ENCODE results near the gene UBR7. TPM values are rescaled to one million over a fixed set of nuclear protein-coding genes. Genes with fewer than 3 reads are reported as not detected.
A peak's percentile ranks its signal among the peaks of the same experiment; 100 is the strongest.

The UBR7 gene
- total RNA-seq, 1 experiment from 2014 or later: 19.9 TPM

DNA sequence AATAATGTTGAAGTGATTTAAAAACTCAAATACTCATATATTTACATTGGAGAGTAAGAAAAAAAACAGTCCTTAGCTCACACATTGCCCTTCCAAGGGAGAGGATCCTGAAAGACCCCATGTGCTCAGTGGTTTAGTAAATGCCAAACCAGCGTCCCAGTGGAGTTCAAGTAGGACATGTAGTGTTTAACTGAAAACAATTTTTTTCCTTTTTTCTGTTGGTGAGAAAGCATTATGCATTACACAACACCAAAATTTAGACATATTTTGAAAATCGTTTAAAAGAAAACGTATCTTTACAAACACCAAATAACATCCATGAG lies 33.6 kb downstream of the UBR7 start:
- H3K27ac ChIP-seq (ENCODE audit: low read length): peak overlapping the region; percentile 70
- in situ Hi-C loops (cut with HindIII; ENCODE audit: low pct_unique_long_range_greater_than_20kb, low sequenced_read_pairs) (no loop called here), intact Hi-C loops (cut with micrococcal nuclease; ENCODE audit: unreplicated experiment) (no loop called here)
- DNase-seq (ENCODE audit: low read depth, low spot score): no peak
- no peak overlapping the region for H3K4me3 ChIP-seq (ENCODE audit: low read depth in 2 of 2, low read length in 2 of 2)
- H3K9me3 ChIP-seq (ENCODE audit: control insufficient read depth, insufficient read depth, low read depth, low read length): no peaks in the 10 kb centered on the region
- BruUV-seq (replicated peaks): no TSS peak
- ChIA-PET CTCF (interaction anchor here (1.3 kb wide), 1 partner anchor 19 kb away, joined by 10 read pairs; no protein-coding TSS in a partner anchor), POLR2A (no interaction called here)
- ATAC-seq: peak; percentile 60
- H3K4me1 ChIP-seq (ENCODE audit: control insufficient read depth, insufficient read depth, low read length): peaks cover 17% of the 10 kb centered on the region
- TF ChIP-seq, protein P1, sequence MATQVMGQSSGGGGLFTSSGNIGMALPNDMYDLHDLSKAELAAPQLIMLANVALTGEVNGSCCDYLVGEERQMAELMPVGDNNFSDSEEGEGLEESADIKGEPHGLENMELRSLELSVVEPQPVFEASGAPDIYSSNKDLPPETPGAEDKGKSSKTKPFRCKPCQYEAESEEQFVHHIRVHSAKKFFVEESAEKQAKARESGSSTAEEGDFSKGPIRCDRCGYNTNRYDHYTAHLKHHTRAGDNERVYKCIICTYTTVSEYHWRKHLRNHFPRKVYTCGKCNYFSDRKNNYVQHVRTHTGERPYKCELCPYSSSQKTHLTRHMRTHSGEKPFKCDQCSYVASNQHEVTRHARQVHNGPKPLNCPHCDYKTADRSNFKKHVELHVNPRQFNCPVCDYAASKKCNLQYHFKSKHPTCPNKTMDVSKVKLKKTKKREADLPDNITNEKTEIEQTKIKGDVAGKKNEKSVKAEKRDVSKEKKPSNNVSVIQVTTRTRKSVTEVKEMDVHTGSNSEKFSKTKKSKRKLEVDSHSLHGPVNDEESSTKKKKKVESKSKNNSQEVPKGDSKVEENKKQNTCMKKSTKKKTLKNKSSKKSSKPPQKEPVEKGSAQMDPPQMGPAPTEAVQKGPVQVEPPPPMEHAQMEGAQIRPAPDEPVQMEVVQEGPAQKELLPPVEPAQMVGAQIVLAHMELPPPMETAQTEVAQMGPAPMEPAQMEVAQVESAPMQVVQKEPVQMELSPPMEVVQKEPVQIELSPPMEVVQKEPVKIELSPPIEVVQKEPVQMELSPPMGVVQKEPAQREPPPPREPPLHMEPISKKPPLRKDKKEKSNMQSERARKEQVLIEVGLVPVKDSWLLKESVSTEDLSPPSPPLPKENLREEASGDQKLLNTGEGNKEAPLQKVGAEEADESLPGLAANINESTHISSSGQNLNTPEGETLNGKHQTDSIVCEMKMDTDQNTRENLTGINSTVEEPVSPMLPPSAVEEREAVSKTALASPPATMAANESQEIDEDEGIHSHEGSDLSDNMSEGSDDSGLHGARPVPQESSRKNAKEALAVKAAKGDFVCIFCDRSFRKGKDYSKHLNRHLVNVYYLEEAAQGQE (IDR thresholded peaks at IDR 0.05; ENCODE audit: insufficient read depth in 1 of 2, low read depth in 2 of 2, low read length in 1 of 2): no peak
- TF ChIP-seq TCF7L2 (IDR thresholded peaks at IDR 0.05; ENCODE audit: low read depth, low read length): no peak
- TF ChIP-seq POLR2AphosphoS5 (IDR thresholded peaks at IDR 0.05; ENCODE audit: low read depth, low read length): no peak
- TF ChIP-seq SIN3A (IDR thresholded peaks at IDR 0.05; ENCODE audit: borderline replicate concordance, insufficient read depth, low read depth, low read length): no peak
- TF ChIP-seq, protein P2, sequence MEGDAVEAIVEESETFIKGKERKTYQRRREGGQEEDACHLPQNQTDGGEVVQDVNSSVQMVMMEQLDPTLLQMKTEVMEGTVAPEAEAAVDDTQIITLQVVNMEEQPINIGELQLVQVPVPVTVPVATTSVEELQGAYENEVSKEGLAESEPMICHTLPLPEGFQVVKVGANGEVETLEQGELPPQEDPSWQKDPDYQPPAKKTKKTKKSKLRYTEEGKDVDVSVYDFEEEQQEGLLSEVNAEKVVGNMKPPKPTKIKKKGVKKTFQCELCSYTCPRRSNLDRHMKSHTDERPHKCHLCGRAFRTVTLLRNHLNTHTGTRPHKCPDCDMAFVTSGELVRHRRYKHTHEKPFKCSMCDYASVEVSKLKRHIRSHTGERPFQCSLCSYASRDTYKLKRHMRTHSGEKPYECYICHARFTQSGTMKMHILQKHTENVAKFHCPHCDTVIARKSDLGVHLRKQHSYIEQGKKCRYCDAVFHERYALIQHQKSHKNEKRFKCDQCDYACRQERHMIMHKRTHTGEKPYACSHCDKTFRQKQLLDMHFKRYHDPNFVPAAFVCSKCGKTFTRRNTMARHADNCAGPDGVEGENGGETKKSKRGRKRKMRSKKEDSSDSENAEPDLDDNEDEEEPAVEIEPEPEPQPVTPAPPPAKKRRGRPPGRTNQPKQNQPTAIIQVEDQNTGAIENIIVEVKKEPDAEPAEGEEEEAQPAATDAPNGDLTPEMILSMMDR (IDR thresholded peaks at IDR 0.05): no peak
- H3K27me3 ChIP-seq (ENCODE audit: control insufficient read depth, insufficient read depth, low read length): no peaks in the 10 kb centered on the region
- peaks cover 2% of the 10 kb centered on the region; the same call in 1 of the 2 replicates for H3K36me3 ChIP-seq (ENCODE audit: control insufficient read depth, insufficient read depth, low read length)

DNA sequence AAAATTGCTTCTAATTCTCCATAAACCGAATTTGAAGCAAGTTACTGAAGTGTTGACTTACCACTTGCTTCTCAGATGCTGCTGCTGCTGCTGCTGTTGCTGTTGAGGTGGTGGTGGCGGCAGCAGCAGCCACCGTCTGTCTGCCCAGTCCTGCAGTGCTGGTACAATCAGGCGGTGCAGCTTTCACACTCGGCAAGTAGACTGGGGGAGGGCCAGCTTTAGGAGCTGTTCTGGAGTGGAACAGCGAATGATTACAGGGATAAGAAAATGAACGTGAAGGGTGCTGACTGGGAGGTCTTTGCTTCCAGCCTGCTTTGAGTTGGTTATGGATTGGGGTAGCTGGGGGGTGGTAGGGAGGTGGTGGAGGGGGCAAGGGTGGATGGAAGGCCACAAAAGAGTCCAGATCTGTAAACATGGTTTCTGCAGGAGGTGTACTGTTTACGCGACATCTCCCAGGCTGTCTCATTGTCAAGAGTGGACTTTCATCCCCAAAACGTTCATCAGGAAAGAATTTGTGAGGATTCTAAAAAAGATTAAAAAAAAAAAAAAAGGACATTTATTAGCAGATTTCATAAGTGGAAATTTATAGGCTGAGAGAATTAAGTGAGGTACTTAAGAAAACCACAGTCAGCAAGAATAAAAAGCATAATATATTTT lies 38.8 kb downstream of the UBR7 start:
- intact Hi-C loops (cut with micrococcal nuclease; ENCODE audit: unreplicated experiment) (no loop called here), in situ Hi-C loops (cut with HindIII; ENCODE audit: low pct_unique_long_range_greater_than_20kb, low sequenced_read_pairs) (no loop called here)
- no peaks in the 10 kb centered on the region for H3K9me3 ChIP-seq (ENCODE audit: control insufficient read depth, insufficient read depth, low read depth, low read length)
- DNase-seq (ENCODE audit: low read depth, low spot score) (no peak), ATAC-seq (no peak)
- ChIA-PET POLR2A (no interaction called here), CTCF (no interaction called here)
- H3K27ac ChIP-seq (ENCODE audit: low read length): no peak overlapping the region
- no TSS peak for BruUV-seq (replicated peaks)
- no peaks in the 10 kb centered on the region for H3K27me3 ChIP-seq (ENCODE audit: control insufficient read depth, insufficient read depth, low read length)
- H3K4me1 ChIP-seq (ENCODE audit: control insufficient read depth, insufficient read depth, low read length): peaks cover 6% of the 10 kb centered on the region
- no peak overlapping the region for H3K4me3 ChIP-seq (ENCODE audit: low read depth in 2 of 2, low read length in 2 of 2)
- peaks cover 3% of the 10 kb centered on the region; the same call in 1 of the 2 replicates for H3K36me3 ChIP-seq (ENCODE audit: control insufficient read depth, insufficient read depth, low read length)
- TF ChIP-seq TCF7L2 (IDR thresholded peaks at IDR 0.05; ENCODE audit: low read depth, low read length): no peak
- no peak for TF ChIP-seq POLR2AphosphoS5 (IDR thresholded peaks at IDR 0.05; ENCODE audit: low read depth, low read length)
- no peak for TF ChIP-seq SIN3A (IDR thresholded peaks at IDR 0.05; ENCODE audit: borderline replicate concordance, insufficient read depth, low read depth, low read length)
- TF ChIP-seq, protein P1 (IDR thresholded peaks at IDR 0.05; ENCODE audit: insufficient read depth in 1 of 2, low read depth in 2 of 2, low read length in 1 of 2): no peak
- TF ChIP-seq, protein P2 (IDR thresholded peaks at IDR 0.05): no peak
